KMS-11 (cell line): ENCODE results near the gene RPH3AL.
"Not testable (repeated sequence)": the region's sequence is repeated elsewhere in the genome, so short reads cannot be mapped to it uniquely, and the experiment has no call there.

ENCODE experiments used
- H2AFZ ChIP-seq: fragments of 200-600 bp; sonication (generic); 2 replicates; pipeline ENCODE4 v1.6.1; 2016; ENCODE audit warnings: antibody characterized with exemption, mixed run types, low read depth
- H3K27ac ChIP-seq: fragments of 200-600 bp; sonication (generic); 2 replicates; pipeline ENCODE4 v1.6.1; 2016; ENCODE audit warnings: mild to moderate bottlenecking, mixed run types
- H3K27me3 ChIP-seq: fragments of 200-600 bp; sonication (generic); 2 replicates; pipeline ENCODE4 v1.6.1; 2017; ENCODE audit warnings: mild to moderate bottlenecking, low read depth, mixed run types, moderate library complexity; ENCODE audit not compliant: insufficient read depth
- H3K36me3 ChIP-seq: fragments of 200-600 bp; sonication (generic); 2 replicates; pipeline ENCODE4 v1.6.1; 2017; ENCODE audit warnings: mild to moderate bottlenecking, mixed run types; ENCODE audit not compliant: insufficient read depth
- H3K4me1 ChIP-seq: fragments of 200-600 bp; sonication (generic); 2 replicates; pipeline ENCODE4 v1.6.1; 2016; ENCODE audit warnings: mild to moderate bottlenecking, low read depth, mixed run types; ENCODE audit not compliant: poor library complexity, severe bottlenecking
- H3K4me2 ChIP-seq: fragments of 200-600 bp; sonication (generic); 2 replicates; pipeline ENCODE4 v1.7.0; 2016; ENCODE audit warnings: mild to moderate bottlenecking, mixed run types
- H3K4me3 ChIP-seq: fragments of 200-600 bp; sonication (generic); IDR thresholded peaks from 2 replicates; pipeline ENCODE4 v1.6.1; 2017; ENCODE audit warnings: low read depth, low read length, mixed read lengths; ENCODE audit not compliant: insufficient read depth
- H3K79me2 ChIP-seq: fragments of 200-600 bp; sonication (generic); 2 replicates; pipeline ENCODE4 v1.6.1; 2016; ENCODE audit warnings: low read depth, mixed run types; ENCODE audit not compliant: insufficient read depth
- H3K9ac ChIP-seq: fragments of 200-600 bp; sonication (generic); 2 replicates; pipeline ENCODE4 v1.6.1; 2016; ENCODE audit warnings: mild to moderate bottlenecking, mixed run types
- H4K20me1 ChIP-seq: fragments of 200-600 bp; sonication (generic); 2 replicates; pipeline ENCODE4 v1.6.1; 2016; ENCODE audit warnings: mild to moderate bottlenecking, mixed run types; ENCODE audit not compliant: insufficient read depth
- CTCF ChIP-seq: fragments of 200-600 bp; sonication (generic); conservative IDR thresholded peaks from 2 replicates; pipeline ENCODE4 v1.6.1; 2017; ENCODE audit warnings: low read depth, mild to moderate bottlenecking, antibody characterized with exemption, low read length, moderate library complexity, mixed read lengths

The RPH3AL gene

GRCh38 chr17:237406-237955, 115.1 kb downstream of the RPH3AL start:
- no peak for TF ChIP-seq CTCF
- no peak overlapping the region for H3K4me2 ChIP-seq
- H3K4me1 ChIP-seq: no peaks in the 10 kb centered on the region
- no peak overlapping the region for H2AFZ ChIP-seq
- H3K79me2 ChIP-seq: no peaks in the 10 kb centered on the region
- H3K36me3 ChIP-seq: no peaks in the 10 kb centered on the region
- no peak overlapping the region for H3K9ac ChIP-seq
- H3K4me3 ChIP-seq: no peak overlapping the region
- no peaks in the 10 kb centered on the region for H3K27me3 ChIP-seq
- H3K27ac ChIP-seq: no peak overlapping the region
- no peaks in the 10 kb centered on the region for H4K20me1 ChIP-seq

DNA sequence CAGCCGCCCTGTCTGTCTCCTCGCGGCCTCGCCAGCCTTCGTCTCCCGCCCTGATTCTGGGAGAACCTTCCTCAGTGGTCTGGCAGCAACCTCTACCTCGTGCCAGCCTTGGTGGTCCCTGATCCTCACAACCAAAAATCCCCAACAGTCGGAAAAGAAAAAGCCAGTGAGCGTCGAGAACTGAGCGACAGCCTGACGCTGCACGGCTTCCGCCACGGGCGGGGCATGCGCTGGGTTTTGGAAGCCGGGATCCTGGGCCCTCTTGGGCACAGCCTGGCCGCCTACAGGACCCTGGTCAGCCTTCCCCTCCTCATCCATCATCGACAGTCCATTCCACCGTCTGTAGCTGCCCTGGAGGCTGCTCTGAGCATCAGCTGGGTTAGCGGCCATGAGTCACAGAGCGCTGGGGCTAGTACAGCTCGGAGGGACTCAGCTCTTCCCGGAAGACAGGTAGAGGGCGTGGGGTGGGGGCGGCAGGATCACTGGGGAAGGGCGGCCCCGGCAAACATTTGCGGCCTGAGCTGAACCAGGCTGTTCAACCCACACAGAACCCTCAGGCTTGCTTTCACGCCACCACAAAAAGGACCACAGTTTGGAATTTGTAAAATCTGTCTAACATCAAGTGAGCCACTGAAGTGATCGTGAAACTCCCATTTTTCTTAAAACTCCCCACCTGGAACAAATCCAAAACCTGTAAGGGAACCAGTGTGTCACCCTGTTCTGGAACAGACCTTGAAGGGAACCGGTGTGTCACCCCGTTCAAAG, 115.8 kb downstream of the RPH3AL start:
- H3K79me2 ChIP-seq: no peaks in the 10 kb centered on the region
- no peaks in the 10 kb centered on the region for H4K20me1 ChIP-seq
- TF ChIP-seq CTCF: no peak
- no peak overlapping the region for H2AFZ ChIP-seq
- H3K4me2 ChIP-seq: no peak overlapping the region
- H3K27me3 ChIP-seq: no peaks in the 10 kb centered on the region
- no peaks in the 10 kb centered on the region for H3K36me3 ChIP-seq
- H3K9ac ChIP-seq: no peak overlapping the region
- no peak overlapping the region for H3K4me3 ChIP-seq
- H3K27ac ChIP-seq: no peak overlapping the region
- H3K4me1 ChIP-seq: no peaks in the 10 kb centered on the region

- Histone ChIP-seq H3K4me1 (no peaks in the 10 kb centered on the region), H3K9ac (no peak overlapping the region), H2AFZ (no peak overlapping the region), H3K79me2 (no peaks in the 10 kb centered on the region), H4K20me1 (no peaks in the 10 kb centered on the region), H3K27me3 (no peaks in the 10 kb centered on the region), H3K36me3 (no peaks in the 10 kb centered on the region), H3K4me3 (no peak overlapping the region), H3K27ac (no peak overlapping the region), H3K4me2 (no peak overlapping the region)
- TF ChIP-seq CTCF: no peak
Measured at GRCh38 chr17:235831-236640, 116.6 kb downstream of the RPH3AL start.

DNA sequence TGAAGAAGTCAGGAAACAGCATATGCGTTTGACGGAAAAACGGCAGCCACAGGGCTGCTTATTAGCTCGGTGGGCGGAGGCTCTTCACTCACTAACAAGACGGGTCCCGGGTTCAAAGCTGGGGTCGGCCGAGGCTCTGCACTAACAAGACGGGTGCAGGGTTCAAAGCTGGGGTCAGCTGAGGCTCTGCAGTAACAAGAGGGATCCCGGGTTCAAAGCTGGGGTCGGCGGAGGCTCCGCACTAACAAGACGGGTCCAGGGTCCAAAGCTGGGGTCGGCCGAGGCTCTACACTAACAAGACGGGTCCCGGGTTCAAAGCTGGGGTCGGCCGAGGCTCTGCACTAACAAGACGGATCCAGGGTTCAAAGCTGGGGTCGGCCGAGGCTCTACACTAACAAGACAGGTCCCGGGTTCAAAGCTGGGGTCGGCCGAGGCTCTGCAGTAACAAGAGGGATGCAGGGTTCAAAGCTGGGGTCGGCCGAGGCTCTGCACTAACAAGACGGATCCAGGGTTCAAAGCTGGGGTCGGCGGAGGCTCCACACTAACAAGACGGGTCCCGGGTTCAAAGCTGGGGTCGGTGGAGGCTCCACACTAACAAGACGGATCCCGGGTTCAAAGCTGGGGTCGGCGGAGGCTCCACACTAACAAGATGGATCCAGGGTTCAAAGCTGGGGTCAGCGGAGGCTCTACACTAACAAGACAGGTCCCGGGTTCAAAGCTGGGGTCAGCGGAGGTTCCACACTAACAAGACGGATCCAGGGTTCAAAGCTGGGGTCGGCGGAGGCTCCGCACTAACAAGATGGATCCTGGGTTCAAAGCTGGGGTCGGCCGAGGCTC, 117.4 kb downstream of the RPH3AL start:
- H3K36me3 ChIP-seq, H3K4me2 ChIP-seq, H3K4me1 ChIP-seq, H4K20me1 ChIP-seq, H3K4me3 ChIP-seq, H3K27ac ChIP-seq, H3K27me3 ChIP-seq, H2AFZ ChIP-seq, H3K79me2 ChIP-seq, H3K9ac ChIP-seq: not testable (repeated sequence)

GRCh38 chr17:234163-234993, 118.2 kb downstream of the RPH3AL start:
- H3K36me3 ChIP-seq, H3K4me3 ChIP-seq, H2AFZ ChIP-seq, H3K79me2 ChIP-seq, H4K20me1 ChIP-seq, H3K27me3 ChIP-seq, H3K27ac ChIP-seq, H3K4me1 ChIP-seq, H3K4me2 ChIP-seq, H3K9ac ChIP-seq: not testable (repeated sequence)
